GM12875 (cell line): Measurements from ENCODE around the gene RGMB.
"Not testable (repeated sequence)": the region's sequence is repeated elsewhere in the genome, so short reads cannot be mapped to it uniquely, and the experiment has no call there.

Source experiments
- H3K4me3 ChIP-seq: one replicate; pipeline ENCODE4 v1.5.1; 2011; ENCODE audit warnings: low read depth, low read length, control low read depth
- TF ChIP-seq, protein P1 (sequence below): IDR thresholded peaks from 2 replicates; pipeline ENCODE4 v1.5.1; 2011; ENCODE audit warnings: low read depth, mild to moderate bottlenecking, control low read depth, inconsistent platforms, low read length, moderate library complexity, borderline replicate concordance; ENCODE audit not compliant: insufficient read depth

Gene RGMB

DNA sequence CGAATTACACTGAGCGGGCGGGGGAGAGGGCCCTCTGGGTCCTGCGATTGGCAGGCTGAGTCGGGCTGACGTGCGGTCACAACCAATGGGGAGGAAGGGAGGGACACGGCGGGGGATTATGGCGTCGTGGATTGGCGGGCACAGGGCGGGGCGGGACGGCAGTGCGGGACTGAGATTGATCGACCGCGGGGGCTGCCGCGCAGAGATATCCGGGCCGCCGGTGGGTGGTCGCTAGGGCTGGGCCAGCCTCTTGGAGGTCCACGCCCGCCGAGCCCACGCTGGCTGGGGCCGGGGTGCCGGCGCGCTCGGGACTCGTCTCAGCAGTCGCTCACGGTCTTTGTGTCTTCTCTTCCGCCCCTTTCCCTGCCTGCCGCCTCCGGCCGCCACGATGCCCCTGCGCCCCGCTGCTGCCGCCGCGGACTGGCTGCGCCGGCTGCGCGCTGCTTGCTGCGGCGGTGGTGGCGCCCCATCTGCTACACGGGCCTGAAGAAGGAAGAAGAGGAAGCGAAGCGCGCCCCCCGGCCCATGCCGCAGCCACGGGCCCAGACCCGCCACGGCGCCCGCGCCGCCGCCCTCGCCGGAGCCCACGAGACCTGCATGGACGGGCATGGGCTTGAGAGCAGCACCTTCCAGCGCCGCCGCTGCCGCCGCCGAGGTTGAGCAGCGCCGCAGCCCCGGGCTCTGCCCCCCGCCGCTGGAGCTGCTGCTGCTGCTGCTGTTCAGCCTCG is at the start of gene RGMB:
Gene RGMB (plus strand): TSS at position 200 of the 728 bp plus-strand sequence. CDS start 408 bp downstream, at position 608.
- H3K4me3 ChIP-seq = peak within 1 kb of the TSS; percentile 91
- TF ChIP-seq, protein P1, sequence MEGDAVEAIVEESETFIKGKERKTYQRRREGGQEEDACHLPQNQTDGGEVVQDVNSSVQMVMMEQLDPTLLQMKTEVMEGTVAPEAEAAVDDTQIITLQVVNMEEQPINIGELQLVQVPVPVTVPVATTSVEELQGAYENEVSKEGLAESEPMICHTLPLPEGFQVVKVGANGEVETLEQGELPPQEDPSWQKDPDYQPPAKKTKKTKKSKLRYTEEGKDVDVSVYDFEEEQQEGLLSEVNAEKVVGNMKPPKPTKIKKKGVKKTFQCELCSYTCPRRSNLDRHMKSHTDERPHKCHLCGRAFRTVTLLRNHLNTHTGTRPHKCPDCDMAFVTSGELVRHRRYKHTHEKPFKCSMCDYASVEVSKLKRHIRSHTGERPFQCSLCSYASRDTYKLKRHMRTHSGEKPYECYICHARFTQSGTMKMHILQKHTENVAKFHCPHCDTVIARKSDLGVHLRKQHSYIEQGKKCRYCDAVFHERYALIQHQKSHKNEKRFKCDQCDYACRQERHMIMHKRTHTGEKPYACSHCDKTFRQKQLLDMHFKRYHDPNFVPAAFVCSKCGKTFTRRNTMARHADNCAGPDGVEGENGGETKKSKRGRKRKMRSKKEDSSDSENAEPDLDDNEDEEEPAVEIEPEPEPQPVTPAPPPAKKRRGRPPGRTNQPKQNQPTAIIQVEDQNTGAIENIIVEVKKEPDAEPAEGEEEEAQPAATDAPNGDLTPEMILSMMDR = no peak

- TF ChIP-seq, protein P1 = no peak
- H3K4me3 ChIP-seq = no peak overlapping the region
These were observed 47.2 kb upstream of the RGMB start for GRCh38 chr5:98726258-98726657.

DNA sequence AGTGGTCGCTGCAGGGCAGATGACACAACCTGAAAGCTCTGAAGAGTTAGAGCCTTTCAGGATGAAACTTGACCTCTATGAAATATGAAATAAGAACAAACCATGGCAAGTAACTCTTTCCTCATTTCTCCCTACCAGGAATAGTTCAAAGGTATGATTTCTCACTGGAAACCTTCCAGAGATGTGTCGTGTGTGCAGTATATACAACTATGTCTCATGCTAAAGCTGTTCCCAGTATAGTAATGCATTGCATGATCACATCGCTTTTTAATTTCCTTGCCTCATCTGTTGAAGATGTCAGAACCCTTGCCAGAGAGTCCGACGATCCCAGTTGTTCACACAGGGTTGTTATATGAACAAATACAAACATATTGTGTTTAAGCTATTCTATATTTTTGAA is 45.8 kb upstream of the RGMB start:
- no peak overlapping the region for H3K4me3 ChIP-seq
- TF ChIP-seq, protein P1 = no peak

DNA sequence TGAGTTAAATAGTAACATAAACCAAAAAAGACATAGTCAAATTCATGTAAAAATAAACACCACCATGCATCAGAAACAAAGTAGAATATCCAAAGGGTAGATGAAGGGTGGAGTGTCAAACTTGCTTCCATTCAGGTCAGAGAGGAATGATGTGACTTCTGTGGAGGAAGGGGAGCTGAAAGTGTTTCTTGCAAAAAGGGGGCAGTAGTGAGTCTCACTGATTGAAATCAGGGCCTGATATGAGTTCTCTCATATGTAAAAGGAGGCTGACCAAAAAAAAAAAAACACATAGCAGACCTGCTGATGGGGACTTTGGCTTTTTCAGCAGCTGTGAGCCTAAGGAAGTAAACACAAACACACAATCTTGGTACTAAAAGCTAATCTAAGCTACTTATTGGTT is 38.8 kb upstream of the RGMB start:
- TF ChIP-seq, protein P1 = no peak

DNA sequence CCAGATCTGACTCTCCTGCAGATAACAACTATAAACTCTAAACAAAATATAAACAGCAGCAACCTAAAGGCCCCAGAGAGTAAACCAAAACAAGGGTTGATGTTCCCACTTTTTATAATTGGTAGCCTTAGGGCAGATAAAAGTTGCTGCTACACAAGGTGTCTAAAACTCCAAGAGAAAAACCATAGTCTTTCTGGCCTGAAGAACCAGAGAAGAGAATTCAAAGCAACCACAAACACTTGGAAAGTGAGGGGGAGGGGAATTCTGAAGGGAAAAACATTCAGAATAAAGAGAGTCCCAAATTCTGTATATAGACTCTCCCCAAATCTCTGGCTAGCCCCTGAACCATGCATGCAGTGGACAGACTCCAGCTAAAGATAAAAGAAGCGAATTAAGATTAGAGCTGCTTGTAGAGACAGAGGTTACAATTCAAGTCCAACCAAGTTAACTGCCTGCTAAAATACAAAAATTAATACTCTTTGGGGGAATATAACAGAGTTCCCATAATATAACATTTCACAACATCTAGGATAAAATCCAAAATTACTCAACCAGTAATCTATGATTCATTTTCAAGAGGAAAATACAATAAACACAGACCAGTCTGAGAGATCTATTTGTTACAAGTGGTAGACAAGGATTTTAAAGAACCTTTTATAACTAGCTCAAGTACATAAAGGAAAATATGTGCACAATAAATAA is 37.5 kb upstream of the RGMB start:
- H3K4me3 ChIP-seq = no peak overlapping the region
- TF ChIP-seq, protein P1 = no peak

More for the DNA sequence above, 38.8 kb upstream of the RGMB start:
- H3K4me3 ChIP-seq = no peak overlapping the region

- TF ChIP-seq, protein P1 = no peak
- no peak overlapping the region for H3K4me3 ChIP-seq
These were observed 36.7 kb upstream of the RGMB start for GRCh38 chr5:98736753-98737152.

GRCh38 chr5:98737441-98737840 is 36.0 kb upstream of the RGMB start:
- not testable (repeated sequence) for H3K4me3 ChIP-seq

DNA sequence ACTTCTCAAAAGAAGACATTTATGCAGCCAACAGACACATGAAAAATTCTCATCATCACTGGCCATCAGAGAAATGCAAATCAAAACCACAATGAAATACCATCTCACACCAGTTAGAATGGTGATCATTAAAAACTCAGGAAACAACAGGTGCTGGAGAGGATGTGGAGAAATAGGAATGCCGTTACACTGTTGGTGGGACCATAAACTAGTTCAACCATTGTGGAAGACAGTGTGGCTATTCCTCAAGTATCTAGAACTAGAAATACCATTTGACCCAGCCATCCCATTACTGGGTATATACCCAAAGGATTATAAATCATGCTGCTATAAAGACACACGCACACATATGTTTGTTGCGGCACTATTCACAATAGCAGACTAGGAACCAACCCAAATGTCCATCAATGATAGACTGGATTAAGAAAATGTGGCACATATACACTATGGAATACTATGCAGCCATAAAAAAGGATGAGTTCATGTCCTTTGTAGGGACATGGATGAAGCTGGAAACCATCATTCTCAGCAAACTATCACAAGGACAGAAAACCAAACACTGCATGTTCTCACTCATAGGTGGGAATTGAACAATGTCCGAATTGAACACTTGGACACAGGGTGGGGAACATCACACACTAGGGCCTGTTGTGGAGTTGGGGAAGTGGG is 34.8 kb upstream of the RGMB start:
- H3K4me3 ChIP-seq = not testable (repeated sequence)
